Fibroblast of mammary gland (primary cell): ENCODE measurements around the gene IFNL3.

Experiments used
- DNase-seq: peaks from one replicate; pipeline ENCODE4 v3.0.0-alpha.2; 2010; ENCODE audit warnings: low read depth
- H3K4me3 ChIP-seq: 2 replicates; pipeline ENCODE4 v1.5.1; 2011; ENCODE audit warnings: low read depth, mild to moderate bottlenecking, low read length, moderate library complexity; ENCODE audit not compliant: control insufficient read depth
- TF ChIP-seq, protein P1 (sequence below): conservative IDR thresholded peaks from 2 replicates; pipeline ENCODE4 v1.5.1; 2011; ENCODE audit warnings: low read depth, low read length, inconsistent platforms; ENCODE audit not compliant: control insufficient read depth, insufficient read depth

Gene IFNL3

DNA sequence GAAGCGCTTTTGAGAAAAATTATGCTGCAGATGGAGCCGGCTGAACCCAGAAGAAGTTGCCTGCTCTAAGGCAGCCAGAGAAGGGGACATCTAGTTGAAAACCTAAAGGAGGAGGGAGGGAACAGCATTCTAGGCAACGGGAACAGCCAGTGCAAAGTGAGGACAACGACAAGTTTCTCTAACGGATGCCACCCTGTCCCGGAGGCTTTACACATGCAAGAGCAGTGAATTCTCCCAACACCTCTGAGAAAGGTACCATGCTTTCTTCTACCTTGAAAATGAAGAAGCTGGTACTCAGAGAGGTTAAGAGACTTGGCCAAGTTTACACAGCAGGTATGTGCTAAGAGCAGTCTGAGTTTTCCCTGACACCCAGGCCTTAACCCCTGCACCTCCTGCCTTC is 5.9 kb downstream of the IFNL3 start:
- no peak for DNase-seq
- H3K4me3 ChIP-seq = no peak overlapping the region
- TF ChIP-seq, protein P1, sequence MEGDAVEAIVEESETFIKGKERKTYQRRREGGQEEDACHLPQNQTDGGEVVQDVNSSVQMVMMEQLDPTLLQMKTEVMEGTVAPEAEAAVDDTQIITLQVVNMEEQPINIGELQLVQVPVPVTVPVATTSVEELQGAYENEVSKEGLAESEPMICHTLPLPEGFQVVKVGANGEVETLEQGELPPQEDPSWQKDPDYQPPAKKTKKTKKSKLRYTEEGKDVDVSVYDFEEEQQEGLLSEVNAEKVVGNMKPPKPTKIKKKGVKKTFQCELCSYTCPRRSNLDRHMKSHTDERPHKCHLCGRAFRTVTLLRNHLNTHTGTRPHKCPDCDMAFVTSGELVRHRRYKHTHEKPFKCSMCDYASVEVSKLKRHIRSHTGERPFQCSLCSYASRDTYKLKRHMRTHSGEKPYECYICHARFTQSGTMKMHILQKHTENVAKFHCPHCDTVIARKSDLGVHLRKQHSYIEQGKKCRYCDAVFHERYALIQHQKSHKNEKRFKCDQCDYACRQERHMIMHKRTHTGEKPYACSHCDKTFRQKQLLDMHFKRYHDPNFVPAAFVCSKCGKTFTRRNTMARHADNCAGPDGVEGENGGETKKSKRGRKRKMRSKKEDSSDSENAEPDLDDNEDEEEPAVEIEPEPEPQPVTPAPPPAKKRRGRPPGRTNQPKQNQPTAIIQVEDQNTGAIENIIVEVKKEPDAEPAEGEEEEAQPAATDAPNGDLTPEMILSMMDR = no peak

DNA sequence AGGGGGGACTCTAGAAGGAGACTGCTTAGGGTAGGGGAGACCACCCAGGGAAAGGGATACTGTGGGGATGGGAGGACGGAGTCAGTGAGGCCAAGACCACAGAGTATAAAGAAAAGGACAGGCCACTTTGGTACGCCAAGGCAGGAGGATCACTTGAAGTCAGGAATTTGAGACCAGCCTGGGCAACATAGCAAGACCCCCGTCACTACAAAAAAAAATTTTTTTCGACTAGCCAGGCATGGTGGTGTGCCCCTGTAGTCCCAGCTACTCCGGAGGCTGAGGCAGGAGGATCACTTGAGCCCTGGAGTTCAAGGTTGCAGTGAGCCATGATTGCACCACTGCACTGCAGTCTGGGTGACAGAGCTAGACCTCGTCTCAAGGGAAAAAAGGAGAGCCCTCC is 6.6 kb downstream of the IFNL3 start:
- TF ChIP-seq, protein P1 = no peak
- H3K4me3 ChIP-seq = no peak overlapping the region
- no peak for DNase-seq

DNA sequence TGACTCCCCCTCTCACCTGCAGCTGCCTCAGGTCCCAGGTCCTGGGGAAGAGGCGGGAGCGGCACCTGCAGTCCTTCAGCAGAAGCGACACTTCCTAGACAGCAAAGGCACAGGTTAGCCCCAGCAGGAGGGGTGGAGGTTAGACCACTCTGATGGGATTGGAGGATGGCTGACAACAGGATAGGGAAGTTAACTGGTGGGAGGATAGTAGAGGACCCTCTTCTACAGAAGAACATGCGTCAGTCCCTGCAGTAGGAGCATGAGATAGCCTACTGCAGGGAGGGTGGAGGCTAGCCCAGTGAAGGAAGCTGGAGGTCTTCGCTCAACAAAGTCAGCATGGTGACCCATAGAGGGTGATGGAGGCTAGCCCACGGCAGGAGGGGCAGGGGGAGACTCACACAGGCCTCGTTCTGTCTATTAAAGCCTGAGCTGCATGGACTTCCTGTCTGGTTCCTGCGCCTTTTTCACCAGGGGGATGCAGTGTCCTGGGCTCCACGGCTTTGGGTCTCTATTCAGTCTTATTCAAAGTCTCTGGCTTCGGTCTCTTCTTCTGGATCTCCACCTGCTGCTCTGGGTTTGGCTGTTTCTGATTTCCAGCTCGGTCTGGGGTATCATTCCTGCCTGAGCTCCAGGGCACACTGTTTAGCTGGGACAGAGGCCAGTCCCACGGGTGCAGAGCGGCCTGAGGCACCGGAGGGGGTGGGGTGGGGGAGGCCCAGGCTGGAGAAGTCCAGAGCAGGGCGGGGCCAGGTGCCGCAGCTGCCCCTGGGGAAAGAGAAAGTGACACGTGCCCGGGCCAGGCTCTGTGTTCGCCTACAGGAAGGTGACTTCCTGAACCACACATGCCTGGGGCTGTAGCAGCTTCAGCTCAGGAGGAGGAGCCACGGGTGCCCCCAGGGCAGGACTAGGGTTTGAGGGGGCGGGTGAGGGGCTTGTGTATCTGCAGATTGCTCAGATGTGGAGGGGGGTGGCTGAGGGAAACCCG is 7.3 kb downstream of the IFNL3 start:
- DNase-seq = no peak

DNA sequence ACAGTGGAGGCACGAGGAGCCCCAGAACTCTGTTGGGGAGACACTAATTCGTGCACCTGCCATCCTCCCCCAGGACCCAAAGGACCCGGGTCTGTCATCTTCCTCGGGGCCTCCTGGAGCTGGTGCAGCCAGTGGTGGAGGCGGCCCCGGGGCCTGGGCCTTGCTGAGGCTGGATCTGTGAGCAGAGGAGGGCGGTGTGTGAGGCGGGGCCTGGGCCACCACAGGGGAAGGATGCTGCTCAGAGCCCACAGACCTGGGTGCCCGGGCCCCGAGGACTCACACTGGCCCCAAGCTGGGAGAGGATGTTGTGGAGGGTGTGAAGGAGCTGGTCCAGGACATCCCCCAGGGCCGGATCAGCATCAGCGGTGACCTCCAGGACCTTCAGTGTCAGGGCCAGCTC is 8.3 kb downstream of the IFNL3 start:
- H3K4me3 ChIP-seq = no peak overlapping the region
- TF ChIP-seq, protein P1 = no peak
- no peak for DNase-seq

More for the DNA sequence above, 7.3 kb downstream of the IFNL3 start:
- H3K4me3 ChIP-seq = no peak overlapping the region
- TF ChIP-seq, protein P1 = no peak

DNA sequence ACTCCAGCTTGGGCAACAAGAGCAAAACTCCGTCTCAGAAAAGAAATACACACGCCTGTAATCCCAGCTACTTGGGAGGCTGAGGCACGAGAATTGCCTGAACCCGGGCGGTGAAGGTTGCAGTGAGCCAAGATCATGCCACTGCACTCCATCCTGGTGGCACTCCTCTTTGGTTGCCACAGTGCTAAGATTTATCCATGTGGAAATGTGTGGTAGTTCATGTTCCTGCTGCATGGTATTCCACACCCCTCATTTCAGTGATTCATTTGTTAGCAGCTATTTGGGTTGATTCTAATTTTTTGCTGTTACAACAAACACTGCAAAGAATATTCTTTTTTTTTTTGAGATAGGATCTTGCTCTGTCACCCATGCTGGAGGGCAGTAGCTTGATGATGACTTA is 12.1 kb downstream of the IFNL3 start:
- no peak overlapping the region for H3K4me3 ChIP-seq
- no peak for DNase-seq
- TF ChIP-seq, protein P1 = no peak

DNA sequence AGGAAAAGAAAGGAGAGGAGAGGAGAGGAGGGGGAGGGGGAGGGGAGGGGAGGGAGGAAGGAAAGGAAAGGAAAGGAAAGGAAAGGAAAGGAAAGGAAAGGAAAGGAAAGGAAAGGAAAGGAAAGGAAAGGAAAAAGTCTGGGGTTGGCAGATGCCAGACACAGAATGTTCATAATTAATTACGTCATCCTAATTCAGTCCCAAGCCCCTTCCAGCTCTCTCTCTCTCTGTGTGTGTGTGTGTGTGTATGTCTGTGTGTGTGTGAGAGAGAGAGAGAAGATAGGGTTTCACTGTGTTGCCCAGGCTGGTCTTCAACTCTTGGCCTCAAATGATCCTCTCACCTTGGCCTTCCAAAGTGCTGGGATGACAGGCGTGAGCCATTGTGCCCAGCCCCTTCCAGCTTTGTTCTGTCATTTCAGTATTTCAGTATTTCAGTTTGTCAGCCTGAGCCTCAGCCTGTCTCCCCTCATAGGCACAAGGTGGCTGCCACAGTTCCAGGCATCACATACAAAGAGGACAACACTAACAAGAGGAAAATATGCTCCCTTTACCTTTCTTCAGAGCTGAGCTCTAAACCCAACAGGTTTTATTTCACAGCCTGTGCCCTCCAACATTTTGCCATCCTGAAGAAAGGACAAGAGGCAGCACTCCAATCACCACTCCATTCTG is 14.6 kb downstream of the IFNL3 start:
- TF ChIP-seq, protein P1 = no peak
- no peak for DNase-seq
- H3K4me3 ChIP-seq = no peak overlapping the region
